Activated T-helper 2 cell treated with anti-CD3 and anti-CD28 coated beads, Interferon-gamma antibody, Interleukin-2, Interleukin-4, amounts not matched to agents 10 μg/mL and 5 μg/mL and 100 μg/mL, durations not matched to agents 14 hours and 24 hours and 36 hours (primary cell): Measurements from ENCODE around the gene WDHD1. TPM values are rescaled to one million over a fixed set of nuclear protein-coding genes. Genes with fewer than 3 reads are reported as not detected.
"Not testable (repeated sequence)": the region's sequence is repeated elsewhere in the genome, so short reads cannot be mapped to it uniquely, and the experiment has no call there.

Source experiments
- DNase-seq: peaks from one replicate; pipeline ENCODE4 v3.0.0; 2021; ENCODE audit warnings: low spot score
- H3K27ac Mint-ChIP-seq: one replicate; pipeline ENCODE4 v1.8.0; 2021; ENCODE audit warnings: mixed read lengths
- H3K27me3 Mint-ChIP-seq: one replicate; pipeline ENCODE4 v1.8.0; 2021; ENCODE audit warnings: low read depth, mixed read lengths
- H3K36me3 Mint-ChIP-seq: one replicate; pipeline ENCODE4 v1.8.0; 2021; ENCODE audit warnings: low read depth, mixed read lengths
- H3K4me1 Mint-ChIP-seq: one replicate; pipeline ENCODE4 v1.8.0; 2021; ENCODE audit warnings: low read depth, mixed read lengths
- H3K4me3 Mint-ChIP-seq: one replicate; pipeline ENCODE4 v1.8.0; 2021; ENCODE audit warnings: low read depth, mild to moderate bottlenecking, moderate library complexity, mixed read lengths
- H3K9me3 Mint-ChIP-seq: one replicate; pipeline ENCODE4 v1.8.0; 2021; ENCODE audit warnings: mixed read lengths
- intact Hi-C: fragments of 100-400 bp; cut with micrococcal nuclease; formaldehyde crosslinking; loops from one replicate; pipeline ENCODE4 v1.15.1; 2023
- total RNA-seq: library from RNA; stranded (reverse); gene quantifications from 2 replicates; pipeline ENCODE4 v1.2.3, GENCODE V29; 2022

The WDHD1 gene, protein sequence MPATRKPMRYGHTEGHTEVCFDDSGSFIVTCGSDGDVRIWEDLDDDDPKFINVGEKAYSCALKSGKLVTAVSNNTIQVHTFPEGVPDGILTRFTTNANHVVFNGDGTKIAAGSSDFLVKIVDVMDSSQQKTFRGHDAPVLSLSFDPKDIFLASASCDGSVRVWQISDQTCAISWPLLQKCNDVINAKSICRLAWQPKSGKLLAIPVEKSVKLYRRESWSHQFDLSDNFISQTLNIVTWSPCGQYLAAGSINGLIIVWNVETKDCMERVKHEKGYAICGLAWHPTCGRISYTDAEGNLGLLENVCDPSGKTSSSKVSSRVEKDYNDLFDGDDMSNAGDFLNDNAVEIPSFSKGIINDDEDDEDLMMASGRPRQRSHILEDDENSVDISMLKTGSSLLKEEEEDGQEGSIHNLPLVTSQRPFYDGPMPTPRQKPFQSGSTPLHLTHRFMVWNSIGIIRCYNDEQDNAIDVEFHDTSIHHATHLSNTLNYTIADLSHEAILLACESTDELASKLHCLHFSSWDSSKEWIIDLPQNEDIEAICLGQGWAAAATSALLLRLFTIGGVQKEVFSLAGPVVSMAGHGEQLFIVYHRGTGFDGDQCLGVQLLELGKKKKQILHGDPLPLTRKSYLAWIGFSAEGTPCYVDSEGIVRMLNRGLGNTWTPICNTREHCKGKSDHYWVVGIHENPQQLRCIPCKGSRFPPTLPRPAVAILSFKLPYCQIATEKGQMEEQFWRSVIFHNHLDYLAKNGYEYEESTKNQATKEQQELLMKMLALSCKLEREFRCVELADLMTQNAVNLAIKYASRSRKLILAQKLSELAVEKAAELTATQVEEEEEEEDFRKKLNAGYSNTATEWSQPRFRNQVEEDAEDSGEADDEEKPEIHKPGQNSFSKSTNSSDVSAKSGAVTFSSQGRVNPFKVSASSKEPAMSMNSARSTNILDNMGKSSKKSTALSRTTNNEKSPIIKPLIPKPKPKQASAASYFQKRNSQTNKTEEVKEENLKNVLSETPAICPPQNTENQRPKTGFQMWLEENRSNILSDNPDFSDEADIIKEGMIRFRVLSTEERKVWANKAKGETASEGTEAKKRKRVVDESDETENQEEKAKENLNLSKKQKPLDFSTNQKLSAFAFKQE
- total RNA-seq, result 50.3 and 51.3 TPM in 2 replicates

DNA sequence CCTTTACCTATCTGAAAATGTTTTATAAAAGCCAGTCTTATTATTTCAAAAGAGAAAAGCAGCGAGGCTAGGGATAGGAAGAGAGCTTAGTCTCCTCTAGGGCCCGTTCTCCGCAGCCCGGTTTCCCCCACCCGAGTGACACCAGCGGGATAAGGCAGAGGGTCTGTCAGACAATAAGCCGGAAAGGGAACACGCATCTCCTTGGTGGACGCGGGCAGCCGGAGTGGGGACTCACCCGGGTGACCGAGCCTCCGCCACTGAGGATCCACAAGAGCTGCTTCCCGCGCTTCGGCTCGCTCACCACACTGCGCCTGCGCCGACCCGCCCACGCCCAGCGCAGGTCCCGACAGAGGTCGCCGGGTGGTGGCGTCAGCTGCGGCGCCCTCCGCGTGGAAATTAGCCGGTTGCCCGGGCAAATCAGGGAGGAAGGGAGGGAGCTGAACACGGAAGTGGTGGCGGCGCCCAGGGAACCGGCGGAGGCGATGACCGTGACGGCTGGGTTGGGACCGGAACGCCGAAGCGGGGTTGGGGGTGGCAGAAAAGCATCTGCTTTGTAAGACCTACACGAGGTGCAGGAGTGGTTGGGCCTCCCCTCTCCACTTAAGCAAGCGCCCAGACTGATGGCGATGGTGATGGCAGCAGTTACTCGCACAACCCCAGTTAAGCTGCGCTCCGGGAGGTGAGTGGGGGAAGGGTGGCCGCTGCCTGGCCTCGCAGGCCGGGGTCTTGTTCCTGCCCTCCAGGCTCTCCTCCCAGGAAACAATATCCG is at the start of gene WDHD1, which contains the start of gene SOCS4:
TSS of gene WDHD1 (minus strand) at position 307 of the 769 bp plus-strand sequence. CDS start 312 bp downstream, outside the sequence.
TSS of gene SOCS4 (plus strand) at position 444 of the 769 bp plus-strand sequence. CDS start 15,806 bp downstream, outside the sequence.
- peaks cover 45% of the 10 kb centered on the region for H3K36me3 Mint-ChIP-seq
- peak within 1 kb of the TSS; percentile 94 for H3K4me3 Mint-ChIP-seq
- no peaks in the 10 kb centered on the region for H3K27me3 Mint-ChIP-seq
- peaks cover 48% of the 10 kb centered on the region for H3K4me1 Mint-ChIP-seq
- intact Hi-C loops, result loop anchor here (1.0 to 5.0 kb wide), 2 partner anchors 24 to 125 kb away; partner anchors contain the start of genes GCH1 and MAPK1IP1L
- no peaks in the 10 kb centered on the region for H3K9me3 Mint-ChIP-seq
- H3K27ac Mint-ChIP-seq, result peak within 1 kb of the TSS; percentile 90
- peak; percentile 98 for DNase-seq

DNA sequence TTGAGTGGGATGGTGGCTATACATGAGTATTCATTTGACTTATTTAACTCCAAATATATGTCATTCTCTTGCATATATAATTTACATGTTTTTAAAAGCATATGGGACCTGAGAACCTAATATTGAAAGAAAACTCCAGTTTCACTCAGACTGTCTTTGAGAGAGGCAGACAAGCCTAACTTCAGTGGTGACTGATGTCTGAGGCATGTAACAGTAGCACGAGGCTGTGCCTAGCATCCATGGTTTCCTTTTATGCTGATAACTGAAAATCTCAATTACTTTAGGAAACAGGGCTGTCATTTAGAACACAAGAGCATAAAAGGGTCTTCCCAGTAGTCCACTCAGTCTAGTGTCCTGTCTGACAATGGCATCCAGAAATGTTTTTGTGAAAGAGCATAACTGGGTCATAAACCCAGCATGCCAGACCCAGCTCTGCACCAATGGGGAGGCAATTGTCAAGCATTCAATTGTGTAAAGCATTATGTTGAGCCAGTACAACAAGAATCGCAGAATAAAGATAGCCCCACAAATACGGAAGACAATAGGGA is 48.8 kb upstream of the WDHD1 start:
- H3K27ac Mint-ChIP-seq, result no peak overlapping the region
- no peaks in the 10 kb centered on the region for H3K9me3 Mint-ChIP-seq
- no peak overlapping the region for H3K4me3 Mint-ChIP-seq
- H3K4me1 Mint-ChIP-seq, result peaks cover 30% of the 10 kb centered on the region
- no peak for DNase-seq
- peaks cover 12% of the 10 kb centered on the region for H3K36me3 Mint-ChIP-seq
- intact Hi-C loops, result no loop called here
- no peaks in the 10 kb centered on the region for H3K27me3 Mint-ChIP-seq

DNA sequence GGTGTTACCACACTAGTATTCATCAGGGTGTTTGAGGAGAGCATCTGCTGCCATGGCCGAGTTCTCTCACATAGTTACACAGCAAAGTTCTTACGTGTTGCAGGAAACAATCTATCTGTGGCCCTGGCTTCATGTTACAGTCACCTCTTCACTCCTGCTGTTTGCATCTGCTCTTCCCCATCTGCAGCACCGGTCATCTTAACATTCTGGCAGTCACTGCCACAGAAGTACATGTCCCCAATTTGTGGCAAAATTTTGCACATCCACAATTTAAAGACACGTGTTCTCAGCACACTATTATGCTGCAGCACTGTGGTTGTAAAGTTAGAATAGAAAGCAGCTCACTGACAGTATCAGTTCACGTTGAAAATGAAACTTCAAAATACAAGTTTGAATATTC is 47.8 kb upstream of the WDHD1 start:
- Mint-ChIP-seq H3K9me3 (no peaks in the 10 kb centered on the region), H3K4me3 (peak overlapping the region; percentile 30), H3K36me3 (peaks cover 16% of the 10 kb centered on the region), H3K27me3 (no peaks in the 10 kb centered on the region), H3K27ac (peak overlapping the region; percentile 59), H3K4me1 (peaks cover 31% of the 10 kb centered on the region)
- no peak for DNase-seq
- intact Hi-C loops, result no loop called here

DNA sequence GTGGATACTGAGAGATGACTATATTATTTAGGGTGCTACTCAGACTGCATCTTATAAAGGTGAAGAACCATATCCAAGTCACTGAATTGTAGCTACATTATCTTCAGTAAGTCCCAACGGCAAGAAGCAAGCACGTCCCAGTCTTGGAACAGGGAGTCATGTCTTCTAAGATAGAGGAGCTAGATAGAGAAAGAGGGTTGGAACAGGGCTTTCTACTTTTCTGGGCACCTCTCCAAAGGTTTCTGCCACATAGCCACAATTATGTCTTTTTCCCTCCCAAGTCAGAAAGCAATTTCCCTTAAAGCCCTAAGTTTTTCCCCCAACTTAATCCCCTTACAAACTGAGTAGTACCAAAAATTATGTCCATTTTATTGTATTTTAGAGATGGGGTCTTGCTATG is 47.0 kb upstream of the WDHD1 start:
- no peak for DNase-seq
- H3K27me3 Mint-ChIP-seq, result no peaks in the 10 kb centered on the region
- peaks cover 31% of the 10 kb centered on the region for H3K4me1 Mint-ChIP-seq
- no peaks in the 10 kb centered on the region for H3K9me3 Mint-ChIP-seq
- H3K27ac Mint-ChIP-seq, result no peak overlapping the region
- no peak overlapping the region for H3K4me3 Mint-ChIP-seq
- intact Hi-C loops, result no loop called here
- peaks cover 17% of the 10 kb centered on the region for H3K36me3 Mint-ChIP-seq

DNA sequence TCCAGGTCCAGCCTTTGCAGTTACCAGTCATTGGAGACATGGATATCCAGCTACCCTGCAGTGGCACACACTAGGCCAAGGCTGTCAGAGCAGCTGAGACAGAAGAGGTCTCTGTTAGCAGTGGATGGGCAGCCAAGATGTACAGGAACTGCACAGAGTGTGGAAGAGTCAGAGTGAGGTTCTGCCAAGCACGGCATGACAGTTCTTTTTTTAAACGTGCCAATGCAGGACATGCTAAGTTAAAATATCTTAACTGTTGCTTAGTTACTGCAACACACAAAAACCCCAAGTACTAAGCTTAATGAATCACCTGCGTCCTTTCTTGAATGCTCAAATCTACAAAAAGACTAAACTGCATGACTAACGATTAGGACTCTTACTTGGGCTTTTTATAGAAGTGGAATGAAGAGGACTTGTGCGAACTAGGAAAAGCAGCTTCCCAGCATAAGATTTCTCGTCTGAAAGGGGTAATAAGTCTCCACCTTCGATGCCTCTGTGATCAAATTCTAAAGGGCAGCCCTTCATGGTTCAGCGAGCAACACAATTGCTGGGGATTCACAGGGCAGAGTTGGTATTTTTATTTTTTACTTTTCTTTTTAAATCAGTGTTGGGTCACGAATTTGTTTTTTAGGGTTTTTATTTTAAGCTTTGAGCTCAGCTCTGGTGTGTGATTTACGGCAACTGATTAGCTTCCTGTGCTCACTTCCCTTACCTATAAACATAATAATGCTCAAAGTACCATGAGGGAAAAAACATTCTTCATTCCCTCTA is 45.2 kb upstream of the WDHD1 start:
- intact Hi-C loops, result no loop called here
- Mint-ChIP-seq H3K9me3 (no peaks in the 10 kb centered on the region), H3K4me1 (peaks cover 31% of the 10 kb centered on the region), H3K4me3 (no peak overlapping the region), H3K27me3 (no peaks in the 10 kb centered on the region), H3K36me3 (peaks cover 31% of the 10 kb centered on the region), H3K27ac (peak overlapping the region; percentile 65)
- DNase-seq, result no peak

DNA sequence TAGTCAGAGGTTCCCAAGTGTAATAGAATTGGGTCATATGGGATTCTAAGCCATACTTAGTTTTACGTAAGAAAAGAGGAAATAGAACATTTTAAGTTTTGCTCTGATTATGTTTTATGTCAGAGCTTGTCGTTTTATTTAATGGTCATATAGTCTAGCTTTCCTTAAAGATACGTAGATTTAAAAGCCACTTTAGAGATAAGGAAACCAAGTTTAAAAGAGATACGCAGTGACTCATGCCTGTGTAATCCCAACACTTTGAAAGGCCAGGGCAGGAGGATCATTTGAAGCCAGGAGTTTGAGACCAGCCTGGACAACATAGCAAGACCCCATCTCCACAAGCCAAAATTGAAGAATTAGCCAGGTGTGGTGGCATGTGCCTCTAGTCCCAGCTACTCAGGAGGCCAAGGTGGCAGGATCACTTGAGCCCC is 44.1 kb upstream of the WDHD1 start:
- Mint-ChIP-seq H3K4me3 (no peak overlapping the region), H3K27ac (no peak overlapping the region), H3K9me3 (no peaks in the 10 kb centered on the region), H3K27me3 (no peaks in the 10 kb centered on the region), H3K4me1 (peaks cover 34% of the 10 kb centered on the region), H3K36me3 (peaks cover 37% of the 10 kb centered on the region)
- no peak for DNase-seq
- intact Hi-C loops, result no loop called here

DNA sequence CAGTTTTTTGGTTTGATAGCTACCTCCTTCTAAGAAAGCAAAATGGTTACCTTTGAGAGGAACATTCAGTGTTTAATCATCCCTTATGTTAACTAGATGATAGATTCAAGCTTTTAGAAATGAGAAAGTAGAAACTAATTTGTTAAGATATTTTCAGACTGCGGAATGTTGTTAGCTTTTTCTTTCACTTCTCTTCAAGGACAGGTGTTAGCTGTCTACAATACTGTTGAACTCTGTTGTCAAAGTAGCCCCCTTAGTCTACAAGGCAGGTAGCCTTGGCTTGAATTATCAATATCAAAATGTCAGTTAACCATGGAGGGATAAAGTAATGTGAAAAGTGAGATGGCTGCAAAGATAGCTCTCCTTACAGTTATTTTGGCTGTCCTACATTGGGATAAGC is 39.3 kb upstream of the WDHD1 start:
- Mint-ChIP-seq H3K36me3 (peaks cover 69% of the 10 kb centered on the region), H3K4me1 (peaks cover 9% of the 10 kb centered on the region), H3K4me3 (no peak overlapping the region), H3K9me3 (no peaks in the 10 kb centered on the region), H3K27ac (no peak overlapping the region), H3K27me3 (no peaks in the 10 kb centered on the region)
- intact Hi-C loops, result no loop called here
- DNase-seq, result no peak

DNA sequence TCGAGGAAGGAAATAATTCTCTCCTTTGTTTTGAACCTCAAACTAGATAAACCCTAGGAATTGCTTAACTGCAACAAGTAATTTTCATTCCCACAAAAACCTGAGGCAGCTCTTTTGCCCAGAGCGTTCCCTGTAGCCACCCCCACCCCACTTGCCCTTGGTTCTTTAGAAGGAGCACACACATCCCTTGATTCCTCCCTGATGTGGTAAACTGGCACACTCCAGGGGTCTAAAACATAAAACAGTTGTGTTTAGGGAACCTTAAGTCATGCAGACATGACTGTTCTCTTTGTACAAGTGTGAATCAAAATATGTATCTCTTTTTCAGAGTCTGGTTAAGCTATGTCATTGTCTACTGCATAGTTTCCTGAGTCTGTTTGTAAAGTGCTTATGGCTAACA is 38.5 kb upstream of the WDHD1 start:
- Mint-ChIP-seq H3K4me3 (no peak overlapping the region), H3K36me3 (peaks cover 70% of the 10 kb centered on the region), H3K9me3 (no peaks in the 10 kb centered on the region), H3K27ac (no peak overlapping the region), H3K27me3 (no peaks in the 10 kb centered on the region), H3K4me1 (peaks cover 5% of the 10 kb centered on the region)
- DNase-seq, result no peak
- intact Hi-C loops, result no loop called here

DNA sequence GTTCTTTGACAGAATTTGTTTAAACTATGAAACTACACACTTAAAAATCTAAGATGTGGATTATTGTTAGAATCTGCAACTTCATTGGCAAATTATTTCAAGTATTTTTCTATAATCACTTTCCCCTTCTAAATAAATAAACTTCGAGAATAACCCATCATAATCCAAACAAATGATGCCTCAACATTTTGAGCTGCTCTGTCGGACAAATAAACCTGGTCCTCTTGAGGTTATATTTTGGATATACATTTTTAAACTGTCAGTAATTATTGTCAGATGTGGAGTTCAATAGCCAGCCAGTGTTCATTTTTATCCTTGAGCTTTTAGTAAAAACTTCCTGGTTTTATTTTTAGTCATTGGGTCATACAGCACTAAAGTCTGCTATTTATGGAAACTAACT is 38.0 kb upstream of the WDHD1 start:
- H3K27me3 Mint-ChIP-seq, H3K9me3 Mint-ChIP-seq, H3K4me1 Mint-ChIP-seq, H3K27ac Mint-ChIP-seq, H3K4me3 Mint-ChIP-seq, DNase-seq, intact Hi-C loops: not testable (repeated sequence)
- H3K36me3 Mint-ChIP-seq, result peaks cover 73% of the 10 kb centered on the region

DNA sequence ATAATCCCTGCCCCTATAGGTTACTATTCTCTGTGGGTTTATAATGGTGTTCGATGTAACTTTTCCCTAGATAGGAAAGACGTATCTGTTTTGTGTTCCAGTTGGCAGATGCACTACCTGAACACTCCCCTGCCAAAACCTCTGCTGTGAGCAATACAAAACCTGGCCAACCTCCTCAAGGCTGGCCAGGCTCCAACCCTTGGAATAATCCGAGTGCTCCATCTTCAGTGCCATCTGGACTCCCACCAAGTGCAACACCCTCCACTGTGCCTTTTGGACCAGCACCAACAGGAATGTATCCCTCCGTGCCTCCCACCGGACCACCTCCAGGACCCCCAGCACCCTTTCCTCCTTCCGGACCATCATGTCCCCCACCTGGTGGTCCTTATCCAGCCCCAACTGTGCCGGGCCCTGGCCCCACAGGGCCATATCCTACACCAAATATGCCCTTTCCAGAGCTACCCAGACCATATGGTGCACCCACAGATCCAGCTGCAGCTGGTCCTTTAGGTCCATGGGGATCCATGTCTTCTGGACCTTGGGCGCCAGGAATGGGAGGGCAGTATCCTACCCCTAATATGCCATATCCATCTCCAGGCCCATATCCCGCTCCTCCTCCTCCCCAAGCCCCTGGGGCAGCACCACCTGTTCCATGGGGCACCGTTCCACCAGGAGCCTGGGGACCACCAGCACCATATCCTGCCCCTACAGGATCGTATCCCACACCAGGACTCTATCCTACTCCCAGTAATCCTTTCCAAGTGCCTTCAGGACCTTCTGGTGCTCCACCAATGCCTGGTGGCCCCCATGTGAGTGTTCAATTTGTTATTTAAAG is 35.8 kb upstream of the WDHD1 start:
- Mint-ChIP-seq H3K4me3 (no peak overlapping the region), H3K27me3 (no peaks in the 10 kb centered on the region), H3K36me3 (peaks cover 76% of the 10 kb centered on the region), H3K9me3 (no peaks in the 10 kb centered on the region), H3K4me1 (peaks cover 12% of the 10 kb centered on the region), H3K27ac (no peak overlapping the region)
- intact Hi-C loops, result no loop called here
- DNase-seq, result no peak

DNA sequence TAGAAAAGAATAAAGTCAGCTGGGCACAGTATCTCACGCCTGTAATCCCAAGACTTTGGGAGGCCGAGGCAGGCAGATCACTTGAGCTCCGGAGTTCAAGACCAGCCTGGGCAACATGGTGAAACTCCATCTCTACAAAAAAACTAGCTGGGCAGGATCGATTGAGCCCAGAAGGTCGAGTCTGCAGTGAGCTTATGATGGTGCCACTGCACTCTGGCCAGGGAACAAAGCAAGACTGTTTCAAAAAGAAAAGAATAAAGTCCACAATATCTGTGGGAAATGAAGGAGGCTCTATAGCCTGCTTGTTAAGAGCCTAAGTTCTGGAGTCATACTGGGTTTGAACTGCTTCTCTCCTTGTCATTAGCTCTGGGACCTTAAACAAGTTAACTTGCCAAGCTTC is 32.4 kb upstream of the WDHD1 start:
- no peaks in the 10 kb centered on the region for H3K27me3 Mint-ChIP-seq
- DNase-seq, result no peak
- H3K4me1 Mint-ChIP-seq, result peaks cover 17% of the 10 kb centered on the region
- no peaks in the 10 kb centered on the region for H3K9me3 Mint-ChIP-seq
- no peak overlapping the region for H3K27ac Mint-ChIP-seq
- intact Hi-C loops, result no loop called here
- H3K36me3 Mint-ChIP-seq, result peaks cover 65% of the 10 kb centered on the region
- no peak overlapping the region for H3K4me3 Mint-ChIP-seq
